Measurements from ENCODE around the gene RNASE8.
A peak's percentile ranks its signal among the peaks of the same experiment; 100 is the strongest.
"Not testable (repeated sequence)": the region's sequence is repeated elsewhere in the genome, so short reads cannot be mapped to it uniquely, and the experiment has no call there.

The RNASE8 gene

DNA sequence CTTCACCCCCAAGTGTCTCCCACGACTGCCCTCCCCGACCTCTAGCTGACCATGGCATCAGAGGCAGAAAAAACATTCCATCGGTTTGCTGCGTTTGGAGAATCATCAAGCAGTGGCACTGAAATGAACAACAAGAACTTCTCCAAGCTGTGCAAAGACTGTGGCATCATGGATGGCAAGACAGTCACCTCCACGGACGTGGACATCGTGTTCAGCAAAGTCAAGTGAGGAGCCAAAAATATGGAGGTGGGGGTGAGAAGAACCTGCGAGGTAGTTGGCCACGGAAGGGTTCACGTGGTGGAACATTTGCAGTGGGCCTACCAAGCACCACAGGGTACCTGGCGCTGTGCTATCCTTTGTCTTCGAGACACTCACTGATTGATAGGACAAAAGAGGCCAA is 27.1 kb upstream of the RNASE8 start:
- DNase-seq, result no peak

DNA sequence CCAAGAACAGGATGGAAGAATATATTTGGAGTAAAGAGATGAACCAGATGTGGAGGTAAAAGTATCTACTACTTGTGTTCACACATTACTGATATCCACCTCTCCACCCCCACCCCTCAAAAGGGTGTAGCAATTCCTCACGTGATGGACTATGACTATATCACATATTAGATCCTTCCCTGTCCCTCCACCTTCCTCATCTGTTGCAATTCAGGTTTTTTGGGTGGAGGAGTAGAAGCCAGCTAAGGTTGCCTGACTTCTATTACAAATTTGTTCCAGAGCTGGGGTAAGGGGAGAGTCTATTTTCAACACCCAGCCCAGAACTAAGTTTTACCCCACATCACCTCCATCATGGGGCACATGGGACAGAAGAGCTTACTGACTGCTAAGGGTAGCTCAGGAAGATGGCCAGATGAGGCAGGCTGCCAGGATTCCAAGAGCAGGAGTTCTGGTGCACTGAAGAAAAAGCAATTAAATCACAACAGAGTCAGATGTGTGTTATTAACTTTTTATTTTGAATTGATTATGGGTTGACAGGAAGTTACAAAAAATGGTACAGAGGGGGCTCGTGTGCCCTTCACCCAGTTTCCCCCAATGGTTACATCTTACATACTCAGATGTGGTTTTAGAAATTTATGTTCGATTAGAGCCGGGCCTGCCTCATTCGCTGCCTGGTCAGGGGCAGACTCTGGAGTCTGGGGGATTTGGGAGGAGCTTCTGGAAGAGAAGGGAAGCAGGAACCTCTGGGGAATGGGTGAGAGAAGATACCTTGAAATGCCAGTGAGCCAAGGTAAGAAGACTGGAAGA is 25.1 kb upstream of the RNASE8 start:
- peak; percentile 76 to 78 (median 77) for DNase-seq

DNA sequence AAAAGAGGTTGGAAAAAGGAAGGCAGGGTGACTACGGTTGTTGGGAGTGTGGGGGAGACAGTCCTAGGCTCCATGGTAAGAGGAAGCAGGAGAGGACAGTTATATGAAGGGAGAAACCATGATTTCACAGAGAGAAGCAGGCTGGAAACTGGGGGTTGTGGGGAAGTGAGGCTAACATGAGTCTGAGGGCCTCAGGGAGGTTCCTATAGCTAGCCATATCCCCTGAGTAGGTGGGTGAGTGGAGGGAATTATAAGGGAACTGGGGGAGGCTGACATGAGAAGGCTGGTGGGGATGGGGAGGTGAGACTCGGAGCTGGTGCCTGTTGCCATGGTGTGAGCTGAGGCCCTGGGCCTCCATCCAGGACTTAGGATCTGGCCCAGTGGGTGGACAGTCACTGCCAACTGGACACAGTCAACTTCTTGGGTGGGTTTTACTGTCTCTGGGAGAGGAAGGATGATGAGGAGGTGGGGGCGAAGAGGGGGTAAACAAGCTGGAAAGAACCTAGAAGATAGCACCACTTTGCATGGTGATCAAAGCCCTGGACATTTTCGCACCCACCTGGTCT is 24.4 kb upstream of the RNASE8 start:
- DNase-seq, result peak; percentile 82 to 84 (median 83)

DNA sequence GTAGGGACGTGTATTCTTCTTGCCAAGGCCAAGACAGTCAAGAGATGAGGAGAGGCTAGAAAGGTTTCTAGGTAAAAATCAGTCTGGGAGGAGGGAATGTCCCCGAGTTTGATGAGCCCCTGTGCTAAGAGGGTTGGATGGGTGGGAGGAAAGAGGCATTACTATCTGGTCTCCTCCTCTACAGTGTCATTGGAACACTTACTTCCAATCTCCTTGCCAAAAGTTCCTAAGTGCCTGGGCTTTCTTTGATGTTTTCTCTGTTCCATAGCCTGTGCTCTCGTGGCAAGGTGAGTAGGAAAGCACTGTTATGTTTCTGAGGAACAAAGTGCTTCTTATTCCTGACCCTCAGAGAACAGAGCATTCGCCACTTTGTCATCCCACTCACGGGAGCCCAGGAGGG is 22.9 kb upstream of the RNASE8 start, which contains the start of gene RNASE13:
Gene RNASE13 (minus strand): TSS at position 101 of the 400 bp plus-strand sequence. CDS start 519 bp downstream, outside the sequence.
- no peak for DNase-seq

DNA sequence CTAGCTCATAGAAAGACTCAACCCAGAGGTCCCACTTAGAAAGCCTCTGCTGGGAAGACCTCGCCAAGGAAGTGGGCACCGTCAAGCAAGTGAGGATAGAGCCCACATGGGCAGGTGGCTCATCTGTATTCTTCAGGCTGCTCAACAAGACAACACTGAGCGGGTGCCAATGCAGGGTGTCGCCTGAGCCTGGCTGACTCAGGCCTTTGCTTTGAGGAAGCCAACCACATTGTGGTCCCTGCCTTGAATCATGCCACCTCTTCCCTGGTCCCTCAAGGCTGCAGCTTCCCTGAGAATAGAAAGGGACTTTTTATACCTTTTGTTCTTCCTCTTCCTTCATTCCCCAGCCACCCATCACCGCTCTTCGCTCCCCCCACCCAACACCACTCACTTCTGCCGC is 20.9 kb upstream of the RNASE8 start:
- DNase-seq, result peak; percentile 68 to 75 (median 71)

DNA sequence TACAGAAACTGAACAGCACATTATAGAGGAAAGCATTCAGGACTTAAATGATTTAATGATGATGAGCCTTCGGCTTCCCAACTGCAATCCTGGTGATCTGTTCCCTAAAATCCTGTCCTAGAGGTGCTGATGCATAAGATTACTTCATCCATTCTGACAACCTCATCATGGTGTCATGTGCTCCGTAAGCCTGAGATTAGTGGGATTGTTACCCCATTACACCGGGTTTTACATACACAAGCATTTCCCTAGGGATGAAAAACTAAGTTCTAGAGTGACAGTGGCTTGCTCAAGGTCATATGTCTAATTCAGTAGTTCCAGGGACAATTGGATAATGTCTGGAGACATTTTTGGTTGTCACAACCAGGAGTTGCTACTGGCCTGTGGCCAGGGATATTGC is 20.5 kb upstream of the RNASE8 start:
- peak in 1 of 3 donors; percentile 38 for DNase-seq

DNA sequence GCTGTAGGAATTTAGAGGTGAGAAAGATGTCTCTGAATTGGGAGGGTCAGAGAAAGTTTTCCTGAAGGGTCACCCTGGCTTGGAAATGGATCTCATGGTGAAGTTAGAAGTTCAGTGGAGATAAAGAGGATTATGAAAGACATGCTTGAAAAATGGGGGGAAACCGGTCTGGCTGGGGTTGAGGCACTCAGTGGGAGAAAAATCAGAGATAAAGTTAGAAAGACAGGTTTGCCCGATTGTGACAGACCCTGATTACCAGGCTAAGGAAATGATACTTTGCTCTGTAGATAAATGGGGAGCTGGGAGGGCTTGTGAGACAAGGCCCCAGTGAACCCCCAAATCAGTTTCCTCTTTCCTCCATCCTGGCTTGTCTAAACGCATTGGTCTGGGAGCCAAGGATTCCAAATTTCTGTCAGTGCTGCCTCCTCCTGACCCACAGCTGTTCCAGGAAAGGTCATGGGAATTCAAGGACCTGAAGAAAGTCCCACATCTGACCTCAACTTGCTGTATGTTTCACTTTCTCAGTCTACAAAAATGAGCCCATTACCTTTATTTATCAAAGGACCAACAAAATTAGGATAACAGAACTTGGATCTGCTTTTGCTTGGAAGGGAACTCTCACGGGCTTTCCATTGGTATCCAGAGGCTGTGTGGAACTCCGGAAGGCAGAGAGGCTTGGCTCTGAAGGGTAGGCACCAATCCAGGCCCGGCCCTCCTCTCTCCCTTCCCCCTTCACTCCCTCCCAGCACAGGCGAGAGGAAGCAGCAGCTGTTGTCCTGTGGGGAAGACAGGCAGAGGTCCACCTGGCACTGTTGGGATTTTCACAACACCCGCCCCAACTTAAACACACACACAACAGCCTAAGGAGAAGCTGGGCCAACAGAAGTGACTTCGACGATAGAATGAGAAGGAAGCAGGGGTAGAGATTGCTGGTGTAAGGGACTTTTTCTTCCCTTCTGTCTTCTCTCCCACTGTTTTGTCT is 18.9 kb upstream of the RNASE8 start:
- DNase-seq, result no peak

DNA sequence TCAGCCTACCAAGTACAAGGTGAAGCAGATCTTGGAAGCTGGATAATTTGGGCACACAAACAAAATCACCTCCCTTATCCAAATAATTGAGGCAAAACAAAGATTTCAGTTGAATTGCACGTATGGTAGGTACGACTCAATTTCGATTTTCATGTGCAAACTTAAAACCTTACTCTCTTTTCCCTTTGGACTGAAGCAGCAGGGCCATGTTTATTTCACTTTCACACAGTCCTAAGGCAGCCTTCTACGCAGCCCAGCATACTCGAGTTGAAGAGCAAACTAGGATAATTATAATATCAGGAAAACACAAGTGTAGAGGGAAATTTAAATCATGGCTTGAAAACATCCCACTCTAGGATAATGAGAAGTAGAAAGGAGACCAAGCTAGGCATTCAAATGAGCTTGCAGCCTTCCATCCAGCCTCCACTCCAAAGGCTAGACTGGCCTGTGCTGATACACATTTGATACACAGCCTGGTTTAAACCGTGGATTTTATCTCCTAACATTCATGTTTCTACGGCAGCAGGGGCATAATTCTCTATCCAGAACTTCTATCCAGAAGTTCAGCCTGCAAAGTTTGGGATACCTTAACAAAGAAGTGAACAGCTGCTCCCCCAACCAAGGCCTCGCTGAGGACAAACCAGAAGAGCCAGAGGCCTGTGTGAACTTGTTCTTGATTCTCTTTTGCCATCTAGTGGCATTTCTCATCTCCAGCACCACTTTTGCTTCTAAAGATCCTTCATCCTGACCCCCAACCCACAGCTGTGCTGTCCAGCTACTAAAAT is 17.8 kb upstream of the RNASE8 start:
- DNase-seq, result peak; percentile 67 to 77 (median 74)

DNA sequence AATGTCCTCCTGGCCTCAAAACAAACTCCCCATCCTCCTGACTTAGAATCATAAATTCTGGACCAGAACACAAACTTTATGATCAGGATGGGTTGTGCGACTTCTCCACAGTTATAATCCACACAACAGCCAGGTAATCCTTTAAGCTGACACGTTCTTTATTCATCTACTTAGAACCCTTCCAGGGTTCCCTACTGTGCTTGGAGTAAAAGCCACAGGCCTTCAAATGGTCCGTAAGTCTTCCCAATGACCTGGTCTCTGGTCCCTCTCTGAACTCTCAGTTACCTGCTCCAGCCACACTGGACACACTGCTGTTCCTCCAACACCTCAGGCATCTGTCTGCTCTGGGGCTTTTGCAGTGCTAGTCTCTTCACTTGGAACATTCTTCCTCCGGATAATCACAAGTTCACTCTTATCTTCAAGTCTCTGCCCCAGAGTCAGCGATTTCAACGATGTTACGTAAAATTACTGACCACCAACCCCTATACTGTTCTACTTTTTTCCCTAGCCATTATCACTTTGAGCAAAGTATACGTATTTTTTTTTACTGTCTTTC is 17.2 kb upstream of the RNASE8 start:
- DNase-seq, result no peak

DNA sequence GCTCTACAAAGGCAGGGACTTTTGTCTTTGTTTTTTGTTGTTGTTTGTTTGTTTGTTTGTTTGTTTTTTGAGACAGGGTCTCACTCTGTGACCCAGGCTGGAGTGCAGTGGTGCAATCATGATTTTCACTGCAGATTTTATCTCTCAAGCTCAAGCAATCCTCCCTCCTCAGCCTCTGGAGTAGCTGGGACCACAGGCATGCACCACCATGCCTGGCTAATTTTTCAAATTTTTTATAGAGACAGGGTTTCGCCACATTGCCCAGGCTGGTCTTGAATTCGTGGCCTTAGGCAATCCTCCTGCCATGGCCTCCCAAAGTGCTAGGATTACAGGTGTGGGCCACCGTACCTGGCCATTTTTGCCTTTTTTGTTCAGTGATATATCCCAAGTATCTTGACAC is 16.7 kb upstream of the RNASE8 start:
- DNase-seq, result not testable (repeated sequence)

DNA sequence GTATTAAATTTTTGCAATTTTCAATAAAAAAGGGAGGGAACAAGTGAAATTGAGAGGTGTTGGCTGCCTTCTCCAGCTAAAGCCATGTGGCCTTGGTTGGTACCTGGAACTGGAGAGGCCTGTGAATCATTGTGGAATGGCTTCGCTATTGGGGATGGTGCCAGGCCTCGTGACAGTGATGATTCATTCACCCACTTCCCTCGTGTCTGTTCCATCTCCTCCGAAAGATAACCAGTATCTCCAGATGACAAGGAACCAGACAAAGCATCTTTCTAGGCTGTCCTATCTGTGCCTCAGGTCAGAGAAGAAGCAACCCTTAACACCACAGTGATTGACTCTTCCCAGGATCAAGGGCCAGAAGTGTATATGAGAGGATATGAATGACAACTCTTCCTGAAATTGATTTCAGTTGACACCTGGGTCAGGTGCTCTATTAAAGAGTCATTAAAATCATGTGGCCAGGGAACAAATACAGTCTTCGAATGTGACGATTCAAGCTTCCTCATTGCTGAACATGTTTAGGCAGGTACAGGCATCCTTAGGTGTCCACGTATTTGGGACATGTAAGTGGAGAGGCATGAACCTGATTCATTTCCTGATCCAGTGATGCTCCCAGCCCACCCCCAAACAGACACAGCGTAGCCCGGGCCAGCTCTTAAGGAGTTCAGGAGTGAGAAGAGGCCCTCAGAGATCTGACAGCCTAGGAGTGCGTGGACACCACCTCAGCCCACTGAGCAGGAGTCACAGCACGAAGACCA is 15.8 kb upstream of the RNASE8 start, which contains the start of gene RNASE7:
Gene RNASE7 (plus strand): TSS at position 687 of the 758 bp plus-strand sequence. CDS start 631 bp downstream, outside the sequence.
- DNase-seq, result peak; percentile 54 to 60 (median 57)

DNA sequence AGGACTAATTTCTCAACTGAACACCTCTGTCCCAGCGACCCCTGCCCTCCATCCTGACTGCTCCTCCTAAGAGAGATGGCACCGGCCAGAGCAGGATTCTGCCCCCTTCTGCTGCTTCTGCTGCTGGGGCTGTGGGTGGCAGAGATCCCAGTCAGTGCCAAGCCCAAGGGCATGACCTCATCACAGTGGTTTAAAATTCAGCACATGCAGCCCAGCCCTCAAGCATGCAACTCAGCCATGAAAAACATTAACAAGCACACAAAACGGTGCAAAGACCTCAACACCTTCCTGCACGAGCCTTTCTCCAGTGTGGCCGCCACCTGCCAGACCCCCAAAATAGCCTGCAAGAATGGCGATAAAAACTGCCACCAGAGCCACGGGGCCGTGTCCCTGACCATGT is 14.7 kb upstream of the RNASE8 start:
- peak; percentile 35 to 42 (median 41) for DNase-seq

DNA sequence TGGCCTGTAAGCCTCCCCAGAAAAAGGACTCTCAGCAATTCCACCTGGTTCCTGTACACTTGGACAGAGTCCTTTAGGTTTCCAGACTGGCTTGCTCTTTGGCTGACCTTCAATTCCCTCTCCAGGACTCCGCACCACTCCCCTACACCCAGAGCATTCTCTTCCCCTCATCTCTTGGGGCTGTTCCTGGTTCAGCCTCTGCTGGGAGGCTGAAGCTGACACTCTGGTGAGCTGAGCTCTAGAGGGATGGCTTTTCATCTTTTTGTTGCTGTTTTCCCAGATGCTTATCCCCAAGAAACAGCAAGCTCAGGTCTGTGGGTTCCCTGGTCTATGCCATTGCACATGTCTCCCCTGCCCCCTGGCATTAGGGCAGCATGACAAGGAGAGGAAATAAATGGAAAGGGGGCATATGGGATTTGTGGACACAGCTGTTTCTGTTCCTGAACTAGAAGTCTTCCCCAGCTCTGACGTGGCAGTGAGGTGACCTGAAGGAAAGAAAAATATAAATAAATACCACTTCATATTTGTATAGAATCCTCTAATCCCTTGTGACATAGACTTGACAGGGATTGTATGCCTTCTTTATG is 14.1 kb upstream of the RNASE8 start:
- DNase-seq, result no peak

DNA sequence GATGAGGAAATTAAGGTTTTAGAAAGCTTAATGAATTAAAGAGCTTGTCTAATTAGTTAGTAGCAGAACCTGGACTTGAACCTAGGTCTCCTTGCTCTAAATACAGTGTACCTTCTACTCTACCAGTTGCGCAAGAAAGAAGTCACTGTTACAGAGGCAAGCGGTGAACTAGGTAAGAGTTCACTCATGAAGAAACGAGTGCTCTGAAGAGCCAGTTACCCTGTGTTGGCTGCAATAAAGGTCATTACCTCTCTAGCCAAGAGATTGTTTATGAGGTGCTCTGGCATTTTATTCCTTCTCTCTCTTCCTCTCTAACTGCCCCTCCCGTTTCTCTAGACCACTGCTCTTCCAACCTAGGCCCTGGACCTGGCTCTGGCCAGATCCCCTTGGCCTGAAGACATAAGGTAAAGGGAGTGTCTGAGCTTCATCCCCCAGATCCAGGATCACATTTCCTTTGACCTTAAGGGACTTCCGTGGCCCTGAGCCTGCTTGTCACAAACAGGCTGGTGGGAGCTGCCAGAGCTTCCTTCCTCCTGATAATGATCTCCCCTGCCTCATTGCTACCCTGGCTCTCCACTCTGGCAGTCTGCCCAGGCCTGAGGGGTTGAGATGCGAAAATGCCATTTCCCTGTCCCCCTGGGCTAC is 13.5 kb upstream of the RNASE8 start:
- DNase-seq, result peak in 1 of 3 donors; percentile 9

DNA sequence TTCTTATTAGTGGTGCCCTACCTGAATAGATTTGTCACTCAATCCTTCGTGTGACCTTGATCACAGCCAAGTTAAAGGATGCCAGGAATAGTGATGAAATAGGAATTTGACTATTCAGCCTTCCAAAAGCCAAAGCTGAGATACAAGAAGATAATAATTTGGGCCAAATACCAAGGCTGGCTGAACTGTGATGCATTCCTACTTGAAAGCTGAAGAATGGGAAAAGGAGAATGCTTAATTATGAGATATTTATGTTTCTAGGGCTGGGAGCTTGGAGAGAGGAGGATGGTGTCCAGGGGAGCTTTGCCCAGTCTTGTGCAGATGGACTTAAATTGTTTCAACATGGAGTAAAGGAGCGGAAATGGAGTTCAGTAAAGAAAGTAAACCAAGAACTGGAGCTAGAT is 10.2 kb upstream of the RNASE8 start:
- no peak for DNase-seq

DNA sequence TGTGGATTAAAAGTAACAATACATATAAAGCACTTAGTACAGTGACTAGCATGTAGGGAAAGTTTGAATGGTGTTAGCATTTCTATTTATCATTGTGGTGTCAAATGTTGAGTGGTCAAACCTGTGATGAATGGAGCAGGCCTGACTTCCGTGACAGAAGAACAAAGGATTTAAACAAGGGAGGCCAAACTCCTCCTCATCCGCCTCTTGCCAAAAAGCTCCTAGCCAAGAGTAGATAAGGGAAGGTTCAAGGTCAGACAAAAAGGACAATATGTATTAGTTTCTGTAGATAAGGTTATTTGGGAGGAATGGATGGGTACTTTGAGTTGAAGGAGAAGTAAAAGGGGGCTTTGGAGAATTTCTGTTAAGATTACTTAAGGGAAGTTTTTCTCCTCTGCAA is 9.0 kb upstream of the RNASE8 start:
- no peak for DNase-seq

DNA sequence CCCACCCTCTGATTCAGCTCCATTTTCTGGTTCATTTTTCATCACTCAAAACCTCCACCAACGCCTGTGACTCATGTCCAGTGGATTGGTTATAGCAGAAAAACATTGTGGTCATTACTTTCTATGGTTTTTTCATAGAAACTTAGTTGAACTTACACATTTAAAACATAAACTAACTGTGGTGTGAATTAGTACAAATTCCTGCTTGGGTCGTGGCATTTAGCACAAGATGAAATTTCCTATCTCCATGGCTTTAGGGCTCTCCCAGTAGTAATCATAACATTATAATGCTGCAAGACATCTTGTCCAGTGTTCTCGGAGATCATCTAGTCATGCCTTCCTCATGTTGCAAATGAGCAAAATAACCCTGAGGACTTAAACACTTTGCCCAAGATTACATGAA is 8.3 kb upstream of the RNASE8 start:
- no peak for DNase-seq

DNA sequence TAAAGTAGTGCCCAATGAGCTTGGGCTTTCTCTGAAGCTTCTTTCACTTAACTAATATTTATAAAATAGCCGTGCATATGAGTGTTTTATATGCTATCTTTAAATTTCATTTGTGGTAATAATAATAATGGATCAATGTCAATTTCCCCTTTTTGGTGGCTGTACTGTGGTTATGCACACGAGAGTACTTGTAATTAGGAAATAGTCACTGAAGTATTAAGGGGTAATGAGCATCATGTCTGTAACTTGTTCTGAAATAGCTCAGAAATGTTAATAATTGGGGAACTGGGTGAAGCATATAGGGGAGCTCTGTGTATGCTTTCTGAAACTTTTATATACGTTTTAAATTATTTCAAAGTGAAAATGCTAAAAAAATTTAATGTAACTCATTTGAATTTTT is 7.0 kb upstream of the RNASE8 start:
- peak in 1 of 3 donors; percentile 43 for DNase-seq

DNA sequence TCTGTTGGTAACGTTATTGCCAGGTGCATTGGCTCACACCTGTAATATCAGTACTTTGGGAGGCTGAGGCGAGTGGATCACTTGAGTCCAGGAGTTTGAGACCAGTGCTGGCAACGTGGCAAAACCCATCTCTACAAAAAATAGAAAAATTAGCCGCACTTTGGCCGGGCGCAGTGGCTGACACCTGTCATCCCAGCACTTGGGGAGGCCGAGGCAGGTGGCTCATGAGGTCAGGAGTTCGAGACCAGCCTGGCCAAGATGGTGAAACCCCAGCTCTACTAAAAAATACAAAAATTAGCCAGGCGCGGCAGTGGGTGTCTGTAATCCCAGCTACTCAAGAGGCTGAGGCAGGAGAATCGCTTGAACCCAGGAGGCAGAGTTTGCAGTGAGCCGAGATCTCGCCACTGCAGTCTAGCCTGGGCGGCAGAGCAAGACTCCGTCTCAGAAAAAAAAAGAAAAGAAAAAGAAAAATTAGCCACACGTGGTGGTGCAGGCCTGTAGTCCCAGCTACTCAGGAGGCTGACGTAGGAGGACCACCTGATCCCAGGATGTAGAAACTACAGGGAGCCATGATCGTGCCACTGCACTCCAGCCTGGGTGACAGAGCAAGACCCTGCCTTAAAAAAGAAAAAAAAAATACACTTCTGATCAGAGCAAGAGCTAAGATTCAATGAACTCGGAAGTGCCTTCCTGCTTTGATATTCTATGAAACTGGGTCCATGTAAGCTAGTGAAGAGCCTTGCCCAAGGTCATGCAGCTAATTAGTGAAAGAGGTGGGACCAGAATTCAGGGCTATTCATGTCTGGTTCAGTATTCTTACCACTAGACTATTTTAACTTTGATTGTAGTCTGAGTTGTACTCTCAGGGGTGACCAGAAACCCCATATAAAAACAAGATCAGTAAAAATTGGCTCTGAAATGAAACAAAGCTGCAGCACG is 4.2 kb upstream of the RNASE8 start:
- no peak for DNase-seq

Measured in suppressor macrophage treated with lipopolysaccharide for 1 hour (primary cell).